A549 (cell line): ENCODE data around the gene AKNAD1. TPM values are rescaled to one million over a fixed set of nuclear protein-coding genes. Genes with fewer than 3 reads are reported as not detected.

Source experiments
- ATAC-seq, 2 experiments: fragments of 200-7000 bp in 1 of 2; fragments of >200 bp in 1 of 2; cut with Nextera tagmentation in 1 of 2; cut with Tn5 transposase in 1 of 2; 3 replicates each; pipeline versions ENCODE4 v1.8.0 to v1.9.1; 2018 to 2020; ENCODE audit warnings: mild to moderate bottlenecking in 1 of 2, moderate library complexity in 1 of 2
- CTCF ChIA-PET: fragments of 300-600 bp; sonication (Branson Sonifier 250); formaldehyde crosslinking; extraction: SDS; loops from one replicate; lab custom pipeline; 2021; ENCODE audit warnings: antibody characterized with exemption, inconsistent platforms; lab: Yijun Ruan, JAX
- POLR2A ChIA-PET: fragments of 350-600 bp; formaldehyde crosslinking; extraction: SDS; loops from one replicate; lab custom pipeline; 2021; ENCODE audit warnings: antibody characterized with exemption, inconsistent platforms; lab: Yijun Ruan, JAX
- DNase-seq, 2 experiments: peaks; one replicate each; pipeline versions ENCODE4 v3.0.0 to v3.0.0-alpha.2; 2011 to 2016; ENCODE audit warnings: low read depth in 1 of 2, low spot score in 1 of 2
- FAIRE-seq: peaks from 2 replicates; lab custom pipeline; 2011; peaks lifted over from hg19 to GRCh38; lab: Jason Lieb, UNC
- H3K27ac ChIP-seq, 2 experiments: fragments of >200 bp; sonication (Bioruptor Twin); formaldehyde crosslinking; 3 replicates each; pipeline ENCODE4 v1.5.1; 2016 to 2017
- H3K4me1 ChIP-seq: fragments of >200 bp; sonication (Bioruptor Twin); formaldehyde crosslinking; 3 replicates; pipeline ENCODE4 v1.6.1; 2016
- H3K4me2 ChIP-seq: fragments of >200 bp; sonication (Bioruptor Twin); formaldehyde crosslinking; 3 replicates; pipeline ENCODE4 v1.6.1; 2016
- H3K4me3 ChIP-seq: fragments of >200 bp; sonication (Bioruptor Twin); formaldehyde crosslinking; 3 replicates; pipeline ENCODE4 v1.5.1; 2016
- H3K9me3 ChIP-seq: fragments of >200 bp; sonication (Bioruptor Twin); formaldehyde crosslinking; 3 replicates; pipeline ENCODE4 v1.6.1; 2016
- BHLHE40 ChIP-seq: IDR thresholded peaks from 2 replicates; pipeline ENCODE4 v1.6.1; 2012; ENCODE audit warnings: low read depth, low read length, inconsistent platforms
- CBX2 ChIP-seq: fragments of 200-600 bp; sonication (generic); IDR thresholded peaks from 2 replicates; pipeline ENCODE4 v1.6.1; 2016; ENCODE audit warnings: low read depth, mild to moderate bottlenecking, borderline replicate concordance
- CHD2 ChIP-seq: fragments of 150-350 bp; IDR thresholded peaks from 2 replicates; pipeline ENCODE4 v1.6.1; 2014; ENCODE audit warnings: low read length; ENCODE audit not compliant: partially characterized antibody
- EP300 ChIP-seq, 2 experiments: fragments of >200 bp; sonication (Bioruptor Twin); formaldehyde crosslinking; IDR thresholded peaks; 2 replicates in 1 of 2; 3 replicates in 1 of 2; pipeline ENCODE4 v1.6.1; 2016 to 2017
- ESRRA ChIP-seq: fragments of 150-350 bp; IDR thresholded peaks from 2 replicates; pipeline ENCODE4 v1.6.1; 2014; ENCODE audit warnings: mild to moderate bottlenecking, low read length, borderline replicate concordance
- FOSB ChIP-seq: fragments of 250-450 bp; sonication (Bioruptor Pico); IDR thresholded peaks from 2 replicates; pipeline ENCODE4 v1.5.0; 2020; ENCODE audit warnings: mild to moderate bottlenecking, moderate library complexity
- FOSL2 ChIP-seq, 2 experiments: fragments of 450-650 bp in 1 of 2; fragments of >200 bp in 1 of 2; sonication (Bioruptor Twin) in 1 of 2; formaldehyde crosslinking; IDR thresholded peaks; 2 replicates each; pipeline versions ENCODE4 v1.5.0 to v1.6.1; 2016 to 2020; ENCODE audit warnings: mild to moderate bottlenecking in 1 of 2, moderate library complexity in 1 of 2
- GATA3 ChIP-seq: IDR thresholded peaks from 2 replicates; pipeline ENCODE4 v1.6.1; 2012; ENCODE audit warnings: borderline replicate concordance
- HDAC2 ChIP-seq: fragments of 200-600 bp; sonication (generic); IDR thresholded peaks from 2 replicates; pipeline ENCODE4 v1.6.1; 2016
- JUN ChIP-seq, 2 experiments: fragments of >200 bp; sonication (Bioruptor Twin); formaldehyde crosslinking; IDR thresholded peaks; 2 replicates in 1 of 2; 3 replicates in 1 of 2; pipeline ENCODE4 v1.6.1; 2016 to 2017
- KDM5A ChIP-seq: fragments of 200-600 bp; sonication (generic); IDR thresholded peaks from 2 replicates; pipeline ENCODE4 v1.6.1; 2016; ENCODE audit warnings: antibody characterized with exemption, mild to moderate bottlenecking
- MAFK ChIP-seq: fragments of 450-650 bp; IDR thresholded peaks from 2 replicates; pipeline ENCODE4 v1.6.1; 2014; ENCODE audit not compliant: partially characterized antibody
- MAZ ChIP-seq: fragments of 150-350 bp; IDR thresholded peaks from 2 replicates; pipeline ENCODE4 v1.6.1; 2014; ENCODE audit warnings: antibody characterized with exemption, low read depth, low read length, borderline replicate concordance
- MYC ChIP-seq: IDR thresholded peaks from 2 replicates; pipeline ENCODE4 v1.6.1; 2012; ENCODE audit warnings: mild to moderate bottlenecking, inconsistent platforms, low read length, improper control_type of control experiment, borderline replicate concordance
- NFE2L2 ChIP-seq: fragments of 150-350 bp; conservative IDR thresholded peaks from 2 replicates; pipeline ENCODE4 v1.6.1; 2014; ENCODE audit warnings: low read length
- NPAS2 ChIP-seq: fragments of 250-450 bp; sonication (Bioruptor Pico); IDR thresholded peaks from 2 replicates; pipeline ENCODE4 v1.8.0; 2022; ENCODE audit warnings: mild to moderate bottlenecking, moderate library complexity, borderline replicate concordance
- NR3C1 ChIP-seq: fragments of >200 bp; sonication (Bioruptor Twin); formaldehyde crosslinking; IDR thresholded peaks from 3 replicates; pipeline ENCODE4 v1.6.1; 2017
- PHF8 ChIP-seq: fragments of 200-600 bp; sonication (generic); IDR thresholded peaks from 2 replicates; pipeline ENCODE4 v1.6.1; 2016; ENCODE audit warnings: low read depth, mild to moderate bottlenecking, antibody characterized with exemption, moderate library complexity, borderline replicate concordance
- RAD21 ChIP-seq, 2 experiments: fragments of >200 bp in 1 of 2; sonication (Bioruptor Twin) in 1 of 2; formaldehyde crosslinking in 1 of 2; IDR thresholded peaks in 1 of 2; conservative IDR thresholded peaks in 1 of 2; 2 replicates in 1 of 2; 3 replicates in 1 of 2; pipeline ENCODE4 v1.6.1; 2012 to 2018; ENCODE audit warnings: inconsistent platforms in 1 of 2
- RARB ChIP-seq: fragments of 250-450 bp; sonication (Bioruptor Pico); IDR thresholded peaks from 2 replicates; pipeline ENCODE4 v1.8.0; 2021; ENCODE audit warnings: mild to moderate bottlenecking, moderate library complexity
- RCOR1 ChIP-seq: fragments of 150-350 bp; IDR thresholded peaks from 2 replicates; pipeline ENCODE4 v1.6.1; 2014; ENCODE audit warnings: antibody characterized with exemption, low read length, low read depth
- SMC3 ChIP-seq: fragments of >200 bp; sonication (Bioruptor Twin); formaldehyde crosslinking; IDR thresholded peaks from 3 replicates; pipeline ENCODE4 v1.6.1; 2018; ENCODE audit warnings: inconsistent platforms
- SREBF2 ChIP-seq: fragments of 450-650 bp; IDR thresholded peaks from 2 replicates; pipeline ENCODE4 v1.6.1; 2014; ENCODE audit warnings: mild to moderate bottlenecking, moderate library complexity
- TFCP2L1 ChIP-seq: fragments of 250-450 bp; sonication (Bioruptor Pico); IDR thresholded peaks from 2 replicates; pipeline ENCODE4 v1.5.0; 2021; ENCODE audit warnings: mild to moderate bottlenecking
- TP53 ChIP-seq: fragments of 250-450 bp; sonication (Bioruptor Pico); IDR thresholded peaks from 2 replicates; pipeline ENCODE4 v1.5.0; 2021; ENCODE audit warnings: mild to moderate bottlenecking, moderate library complexity
- ZFP36 ChIP-seq: fragments of 450-650 bp; IDR thresholded peaks from 2 replicates; pipeline ENCODE4 v1.6.1; 2014; ENCODE audit warnings: borderline replicate concordance; ENCODE audit not compliant: partially characterized antibody
- ZSCAN20 ChIP-seq: fragments of 250-450 bp; sonication (Bioruptor Pico); IDR thresholded peaks from 2 replicates; pipeline ENCODE4 v1.8.0; 2022; ENCODE audit warnings: mild to moderate bottlenecking, moderate library complexity
- WGBS: methylation state at CpG from one replicate; pipeline ENCODE4 v1.1.6; 2017; ENCODE audit errors: missing lambda C conversion rate; 5-methylcytosine and 5-hydroxymethylcytosine counted together
- polyA plus RNA-seq, 4 experiments: library from polyadenylated mRNA; depleted of rRNA in 3 of 4; stranded (reverse); fragments of >200 nt; fragmentation: RNase III in 1 of 4; extraction: RNeasy Plus Mini Kit Qiagen cat#74134 plus additional on column Dnase treatment in 1 of 4; gene quantifications; 2 replicates in 3 of 4; 3 replicates in 1 of 4; pipeline ENCODE4 v1.2.3, GENCODE V29; 2011 to 2017
- TF ChIP-seq, protein P1 (sequence below): IDR thresholded peaks from 2 replicates; pipeline ENCODE4 v1.6.1; 2012; ENCODE audit warnings: low read depth, borderline replicate concordance
- TF ChIP-seq, protein P2 (sequence below): IDR thresholded peaks from 2 replicates; pipeline ENCODE4 v1.6.1; 2012
- TF ChIP-seq, protein P3 (sequence below): fragments of >200 bp; sonication (Bioruptor Twin); formaldehyde crosslinking; IDR thresholded peaks from 3 replicates; pipeline ENCODE4 v1.6.1; 2016

The AKNAD1 gene
- polyA plus RNA-seq, 2 of the 4 experiments (the other 2 are of a cell fraction), result 0.56 to 1.3 TPM

DNA sequence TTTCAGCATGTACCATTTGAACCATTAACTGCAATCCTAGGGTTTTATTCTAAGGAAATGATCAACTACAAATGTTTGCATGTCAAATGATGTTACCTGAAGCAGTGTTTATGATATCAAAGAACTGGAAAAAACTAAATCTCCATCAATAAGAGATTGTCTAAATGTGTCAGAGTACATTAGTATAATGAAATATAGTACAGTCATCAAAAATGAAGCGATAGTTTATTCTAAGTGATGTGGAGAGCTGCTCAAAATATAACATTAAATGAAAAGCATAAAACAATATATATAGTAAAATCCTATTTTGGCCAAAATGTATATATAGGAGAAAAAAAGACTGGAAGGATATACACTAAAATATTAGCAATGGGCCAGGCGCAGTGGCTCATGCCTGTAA is 24.0 kb downstream of the AKNAD1 start:
- CTCF ChIA-PET, result interaction anchor here (13.6 kb wide), 1 partner anchor 66 kb away, joined by 265 read pairs; no protein-coding TSS in a partner anchor
- WGBS, result 93% methylated on average over 2 of the region's 2 CpGs

DNA sequence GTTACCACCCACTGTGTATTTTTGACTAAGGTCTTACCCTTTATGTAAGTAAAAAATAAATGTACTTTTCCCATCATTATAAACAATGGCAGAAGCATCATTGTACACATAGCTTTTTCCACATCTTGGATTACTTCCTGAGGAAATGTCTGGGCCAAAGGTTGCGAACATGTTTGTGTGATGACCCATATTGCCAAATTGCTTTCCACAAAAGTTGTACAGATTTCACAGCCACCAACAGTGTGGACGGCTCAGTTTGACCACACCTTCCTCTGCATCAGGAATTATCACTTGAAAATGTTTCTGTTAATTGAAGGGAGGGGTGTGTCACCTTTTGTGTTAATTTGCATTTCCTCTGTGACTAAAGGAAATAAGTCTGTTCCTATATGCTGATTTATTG is 25.7 kb downstream of the AKNAD1 start:
- Histone ChIP-seq H3K27ac (peak overlapping the region; percentile 85), H3K4me1 (peaks cover 35% of the 10 kb centered on the region), H3K9me3 (no peaks in the 10 kb centered on the region), H3K4me3 (no peak overlapping the region), H3K4me2 (peak overlapping the region; percentile 87)
- ChIA-PET CTCF (interaction anchor here (1.0 to 13.6 kb wide), 2 partner anchors 10 to 67 kb away, joined by 3 to 265 read pairs; no protein-coding TSS in a partner anchor), POLR2A (interaction anchor here (0.9 to 1.2 kb wide), 2 partner anchors 46 to 84 kb away, joined by 3 to 6 read pairs; partner anchors contain the start of genes GPSM2 and STXBP3)
- ATAC-seq, result peak in 1 of 2 experiments; percentile 6; a peak in 2 of 6 replicates
- no peak for FAIRE-seq
- peak in 1 of 2 experiments; percentile 34 for DNase-seq
- no peak for TF ChIP-seq SMC3
- TF ChIP-seq RAD21 (conservative IDR thresholded peaks at IDR 0.05 in 1 of 2, IDR thresholded peaks at IDR 0.05 in 1 of 2), result no peak
- no peak for TF ChIP-seq CBX2
- no peak for TF ChIP-seq TFCP2L1 (CRISPR knock-in tag)
- TF ChIP-seq JUN (IDR thresholded peaks at IDR 0.05), result no peak
- no peak for TF ChIP-seq KDM5A
- TF ChIP-seq NFE2L2, result no peak
- TF ChIP-seq BHLHE40, result no peak
- 29% methylated on average over 2 of the region's 2 CpGs for WGBS

More for the DNA sequence above, 24.0 kb downstream of the AKNAD1 start:
- FAIRE-seq (no peak), DNase-seq (no peak), ATAC-seq (no peak)
- POLR2A ChIA-PET, result no interaction called here
- H3K9me3 ChIP-seq, result no peaks in the 10 kb centered on the region
- TF ChIP-seq MYC, result no peak
- no peak for TF ChIP-seq MAFK
- no peak for TF ChIP-seq SMC3
- TF ChIP-seq SREBF2, result no peak
- TF ChIP-seq, protein P1, sequence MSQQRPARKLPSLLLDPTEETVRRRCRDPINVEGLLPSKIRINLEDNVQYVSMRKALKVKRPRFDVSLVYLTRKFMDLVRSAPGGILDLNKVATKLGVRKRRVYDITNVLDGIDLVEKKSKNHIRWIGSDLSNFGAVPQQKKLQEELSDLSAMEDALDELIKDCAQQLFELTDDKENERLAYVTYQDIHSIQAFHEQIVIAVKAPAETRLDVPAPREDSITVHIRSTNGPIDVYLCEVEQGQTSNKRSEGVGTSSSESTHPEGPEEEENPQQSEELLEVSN, result no peak
- no peak for TF ChIP-seq EP300 (IDR thresholded peaks at IDR 0.05)
- no peak for TF ChIP-seq HDAC2
- peaks cover 35% of the 10 kb centered on the region for H3K4me1 ChIP-seq
- H3K27ac ChIP-seq, result no peak overlapping the region
- no peak overlapping the region for H3K4me3 ChIP-seq
- H3K4me2 ChIP-seq, result no peak overlapping the region

DNA sequence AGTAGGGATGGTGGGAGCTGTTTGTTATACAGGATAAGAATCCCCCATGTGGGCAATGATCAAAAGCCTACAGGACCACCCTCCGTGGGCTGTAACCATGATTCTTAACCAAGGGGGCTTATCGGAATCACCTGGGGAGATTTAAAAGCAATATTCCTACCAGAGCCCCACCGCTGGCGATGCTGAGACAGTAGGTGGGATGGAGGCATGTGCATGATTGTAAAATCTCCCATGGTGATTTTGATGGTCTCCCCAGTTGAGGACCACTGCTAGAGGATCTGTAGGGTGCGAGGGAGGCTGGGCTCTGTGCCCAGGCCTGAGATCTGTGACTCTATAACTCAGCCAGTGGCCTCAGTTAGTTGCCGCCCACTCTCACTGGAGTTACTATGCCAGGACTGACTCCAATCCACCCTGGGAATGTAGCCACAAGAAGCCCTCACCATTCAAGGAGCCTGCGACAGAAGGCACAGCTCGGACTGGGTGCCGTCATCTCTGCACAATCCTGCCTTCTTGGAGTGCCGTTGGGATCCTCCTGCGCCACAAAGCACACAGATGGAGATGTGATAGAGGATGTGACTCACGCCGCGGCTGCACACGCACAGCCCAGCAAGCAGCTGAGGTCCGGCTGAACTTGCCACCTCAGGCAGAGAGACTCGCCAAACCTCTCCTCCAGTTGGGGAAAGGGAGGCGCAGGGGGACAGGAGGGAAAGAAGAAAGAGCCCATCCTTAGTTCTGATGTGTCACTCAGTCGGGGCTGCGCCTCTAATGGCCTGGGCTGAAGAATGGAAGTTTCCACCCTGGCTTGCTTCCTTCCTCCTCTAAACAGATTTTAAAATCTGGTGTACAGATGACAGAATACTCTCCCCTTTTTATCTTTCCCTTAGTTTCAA is 26.5 kb downstream of the AKNAD1 start:
- H3K9me3 ChIP-seq, result no peaks in the 10 kb centered on the region
- peak overlapping the region; percentile 85 for H3K27ac ChIP-seq
- WGBS, result 22% methylated on average over 17 of the region's 20 CpGs
- ChIA-PET POLR2A (interaction anchor here (0.6 to 1.2 kb wide), 2 partner anchors 84 to 271 kb away, joined by 3 to 6 read pairs; partner anchors contain the start of gene STXBP3), CTCF (interaction anchor here (1.0 to 13.6 kb wide), 7 partner anchors 10 to 68 kb away, joined by 3 to 265 read pairs (median 4); partner anchors contain the start of gene AKNAD1)
- H3K4me2 ChIP-seq, result peak overlapping the region; percentile 87
- peak; percentile 94 to 95 for ATAC-seq
- peak; percentile 76 to 83 for DNase-seq
- peaks cover 35% of the 10 kb centered on the region for H3K4me1 ChIP-seq
- H3K4me3 ChIP-seq, result peak overlapping the region; percentile 20
- no peak for FAIRE-seq
- no peak for TF ChIP-seq ZSCAN20 (CRISPR knock-in tag)
- TF ChIP-seq NR3C1, result no peak
- no peak for TF ChIP-seq FOSL2 (IDR thresholded peaks at IDR 0.05)
- TF ChIP-seq FOSL2 (CRISPR knock-in tag; IDR thresholded peaks at IDR 0.05), result peak; percentile 81
- TF ChIP-seq SREBF2, result no peak
- no peak for TF ChIP-seq NFE2L2
- no peak for TF ChIP-seq RAD21 (conservative IDR thresholded peaks at IDR 0.05 in 1 of 2, IDR thresholded peaks at IDR 0.05 in 1 of 2)
- no peak for TF ChIP-seq TP53 (CRISPR knock-in tag)
- TF ChIP-seq ZFP36, result no peak
- TF ChIP-seq ESRRA, result no peak
- no peak for TF ChIP-seq RARB (CRISPR knock-in tag)
- TF ChIP-seq CHD2, result no peak
- TF ChIP-seq, protein P1, result no peak
- no peak for TF ChIP-seq EP300 (IDR thresholded peaks at IDR 0.05)
- TF ChIP-seq RCOR1, result no peak
- no peak for TF ChIP-seq SMC3
- TF ChIP-seq, protein P2, sequence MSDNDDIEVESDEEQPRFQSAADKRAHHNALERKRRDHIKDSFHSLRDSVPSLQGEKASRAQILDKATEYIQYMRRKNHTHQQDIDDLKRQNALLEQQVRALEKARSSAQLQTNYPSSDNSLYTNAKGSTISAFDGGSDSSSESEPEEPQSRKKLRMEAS, result 0 out of 2 replicates have a peak, but pooled peaks have one; percentile 24
- no peak for TF ChIP-seq PHF8
- TF ChIP-seq GATA3, result peak; percentile 73; the same call in 1 of the 2 replicates
- no peak for TF ChIP-seq FOSB (CRISPR knock-in tag)
- TF ChIP-seq, protein P3, sequence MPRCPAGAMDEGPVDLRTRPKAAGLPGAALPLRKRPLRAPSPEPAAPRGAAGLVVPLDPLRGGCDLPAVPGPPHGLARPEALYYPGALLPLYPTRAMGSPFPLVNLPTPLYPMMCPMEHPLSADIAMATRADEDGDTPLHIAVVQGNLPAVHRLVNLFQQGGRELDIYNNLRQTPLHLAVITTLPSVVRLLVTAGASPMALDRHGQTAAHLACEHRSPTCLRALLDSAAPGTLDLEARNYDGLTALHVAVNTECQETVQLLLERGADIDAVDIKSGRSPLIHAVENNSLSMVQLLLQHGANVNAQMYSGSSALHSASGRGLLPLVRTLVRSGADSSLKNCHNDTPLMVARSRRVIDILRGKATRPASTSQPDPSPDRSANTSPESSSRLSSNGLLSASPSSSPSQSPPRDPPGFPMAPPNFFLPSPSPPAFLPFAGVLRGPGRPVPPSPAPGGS, result no peak
- no peak for TF ChIP-seq NPAS2 (CRISPR knock-in tag)
- TF ChIP-seq MAZ, result no peak
